GM04503 (cell line): ENCODE results near the gene FAT2.

Experiments
- DNase-seq: peaks from one replicate; pipeline ENCODE4 v3.0.0-alpha.2; 2012; ENCODE audit warnings: low read depth

Gene FAT2

GRCh38 chr5:151553130-151553670 lies 37.9 kb downstream of the FAT2 start:
- no peak for DNase-seq

- DNase-seq = no peak
Observed at GRCh38 chr5:151551985-151552384, 39.1 kb downstream of the FAT2 start.

- no peak for DNase-seq
Observed at GRCh38 chr5:151550146-151550545, 41.0 kb downstream of the FAT2 start.

DNA sequence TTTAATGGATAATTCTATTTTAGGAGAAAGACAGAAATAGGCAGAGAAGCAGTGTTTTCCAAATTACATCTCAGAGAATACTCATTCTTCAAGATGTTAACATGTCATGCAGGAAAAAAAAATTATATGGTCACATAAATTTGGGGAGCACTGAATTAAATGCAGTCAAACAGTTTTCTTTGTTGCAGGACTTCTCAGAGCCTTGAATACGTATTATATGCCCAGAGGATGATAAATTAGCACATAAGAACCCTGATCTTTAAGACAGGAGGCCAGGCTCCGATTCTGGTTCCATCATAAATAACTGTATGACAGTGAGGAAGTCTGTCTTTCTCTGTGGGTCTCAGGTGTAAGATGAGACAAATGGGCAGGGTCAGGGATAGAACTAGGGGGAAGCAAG lies 41.4 kb downstream of the FAT2 start:
- no peak for DNase-seq

DNA sequence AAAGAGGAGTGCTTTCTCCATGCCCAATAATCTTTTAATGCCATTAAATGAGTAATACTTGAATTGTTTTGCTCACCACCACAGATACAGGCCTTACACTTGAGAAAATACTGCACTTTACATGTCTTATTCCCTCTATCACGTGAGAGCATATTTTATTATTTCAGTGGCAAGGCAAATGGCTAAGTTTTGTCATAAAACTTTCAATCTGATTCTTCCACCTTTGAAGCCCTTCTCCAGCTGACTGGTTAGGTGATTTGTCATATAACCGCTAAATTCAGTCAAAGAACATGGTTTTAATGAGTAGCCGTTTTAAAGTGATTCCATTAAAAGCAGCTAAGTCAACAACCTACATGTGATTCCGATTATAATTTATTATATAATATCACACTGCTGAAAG lies 43.8 kb downstream of the FAT2 start:
- no peak for DNase-seq

DNA sequence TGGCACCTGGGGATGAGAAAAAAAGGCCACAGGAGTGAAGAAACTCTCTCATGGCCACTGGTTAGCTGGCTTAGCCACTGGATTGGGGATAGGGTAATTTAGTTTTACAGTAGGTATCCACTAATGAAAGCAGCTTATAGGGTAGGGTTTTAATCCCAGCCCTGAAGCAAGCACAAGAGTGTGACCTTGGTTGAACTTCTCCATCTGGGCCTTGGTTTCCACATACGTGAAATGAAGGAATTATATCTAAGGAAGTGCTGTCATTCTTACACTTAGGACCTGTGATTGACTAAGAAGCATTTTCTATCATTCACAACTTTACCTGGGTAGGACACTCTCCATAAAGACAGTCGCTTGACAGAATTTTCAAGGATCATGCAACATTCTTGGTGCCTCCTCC lies 49.6 kb downstream of the FAT2 start:
- no peak for DNase-seq
